Measurements from ENCODE around the gene SH3BGR.
A peak's percentile ranks its signal among the peaks of the same experiment; 100 is the strongest.

The SH3BGR gene

GRCh38 chr21:39555911-39556590 is 104.3 kb downstream of the SH3BGR start:
- no peak for TF ChIP-seq FOXM1 (IDR thresholded peaks at IDR 0.05; ENCODE audit: borderline replicate concordance, low read depth)
- no peak for TF ChIP-seq RAD21 (IDR thresholded peaks at IDR 0.05; ENCODE audit: low read depth)
- no peak for TF ChIP-seq EP300 (IDR thresholded peaks at IDR 0.05; ENCODE audit: borderline replicate concordance)

- TF ChIP-seq CREB1 (IDR thresholded peaks at IDR 0.05; ENCODE audit: low read depth): no peak
- no peak for TF ChIP-seq YY1 (IDR thresholded peaks at IDR 0.05; ENCODE audit: low read depth)
- no peak for TF ChIP-seq REST (IDR thresholded peaks at IDR 0.05; ENCODE audit: low read depth)
Measured at GRCh38 chr21:39559511-39559910, 107.7 kb downstream of the SH3BGR start.

GRCh38 chr21:39561140-39561539 is 109.4 kb downstream of the SH3BGR start:
- no peak for TF ChIP-seq MAX (IDR thresholded peaks at IDR 0.05)
- no peak for TF ChIP-seq CEBPB (IDR thresholded peaks at IDR 0.05)
- TF ChIP-seq TEAD4 (IDR thresholded peaks at IDR 0.05): no peak
- TF ChIP-seq TCF12 (IDR thresholded peaks at IDR 0.05; ENCODE audit: low read depth): no peak

GRCh38 chr21:39562791-39563770 is 111.3 kb downstream of the SH3BGR start:
- no peak for TF ChIP-seq TAF1 (IDR thresholded peaks at IDR 0.05; ENCODE audit: low read depth)
- TF ChIP-seq FOXM1 (IDR thresholded peaks at IDR 0.05; ENCODE audit: borderline replicate concordance, low read depth): no peak
- no peak for TF ChIP-seq EP300 (IDR thresholded peaks at IDR 0.05; ENCODE audit: borderline replicate concordance)
- TF ChIP-seq YY1 (IDR thresholded peaks at IDR 0.05; ENCODE audit: low read depth): no peak
- TF ChIP-seq MAX (IDR thresholded peaks at IDR 0.05): no peak
- no peak for TF ChIP-seq TCF12 (IDR thresholded peaks at IDR 0.05; ENCODE audit: low read depth)
- TF ChIP-seq CEBPB (IDR thresholded peaks at IDR 0.05): no peak
- TF ChIP-seq TEAD4 (IDR thresholded peaks at IDR 0.05): no peak
- no peak for TF ChIP-seq USF1 (IDR thresholded peaks at IDR 0.05)
- TF ChIP-seq CREB1 (IDR thresholded peaks at IDR 0.05; ENCODE audit: low read depth): no peak
- TF ChIP-seq REST (IDR thresholded peaks at IDR 0.05; ENCODE audit: low read depth): no peak
- TF ChIP-seq ZBTB7A (IDR thresholded peaks at IDR 0.05; ENCODE audit: low read depth): no peak
- no peak for TF ChIP-seq EGR1 (IDR thresholded peaks at IDR 0.05)
- TF ChIP-seq RAD21 (IDR thresholded peaks at IDR 0.05; ENCODE audit: low read depth): no peak
- no peak for TF ChIP-seq NFIC (IDR thresholded peaks at IDR 0.05)

GRCh38 chr21:39564200-39564599 is 112.4 kb downstream of the SH3BGR start:
- TF ChIP-seq EGR1 (IDR thresholded peaks at IDR 0.05): no peak
- peak; percentile 76 for TF ChIP-seq NFIC (IDR thresholded peaks at IDR 0.05)
